ENCODE data around the gene SLAMF9. TPM values are rescaled to one million over a fixed set of nuclear protein-coding genes. Genes with fewer than 3 reads are reported as not detected.

SLAMF9 gene
- total RNA-seq, 1 experiment from 2014 or later, result not detected

DNA sequence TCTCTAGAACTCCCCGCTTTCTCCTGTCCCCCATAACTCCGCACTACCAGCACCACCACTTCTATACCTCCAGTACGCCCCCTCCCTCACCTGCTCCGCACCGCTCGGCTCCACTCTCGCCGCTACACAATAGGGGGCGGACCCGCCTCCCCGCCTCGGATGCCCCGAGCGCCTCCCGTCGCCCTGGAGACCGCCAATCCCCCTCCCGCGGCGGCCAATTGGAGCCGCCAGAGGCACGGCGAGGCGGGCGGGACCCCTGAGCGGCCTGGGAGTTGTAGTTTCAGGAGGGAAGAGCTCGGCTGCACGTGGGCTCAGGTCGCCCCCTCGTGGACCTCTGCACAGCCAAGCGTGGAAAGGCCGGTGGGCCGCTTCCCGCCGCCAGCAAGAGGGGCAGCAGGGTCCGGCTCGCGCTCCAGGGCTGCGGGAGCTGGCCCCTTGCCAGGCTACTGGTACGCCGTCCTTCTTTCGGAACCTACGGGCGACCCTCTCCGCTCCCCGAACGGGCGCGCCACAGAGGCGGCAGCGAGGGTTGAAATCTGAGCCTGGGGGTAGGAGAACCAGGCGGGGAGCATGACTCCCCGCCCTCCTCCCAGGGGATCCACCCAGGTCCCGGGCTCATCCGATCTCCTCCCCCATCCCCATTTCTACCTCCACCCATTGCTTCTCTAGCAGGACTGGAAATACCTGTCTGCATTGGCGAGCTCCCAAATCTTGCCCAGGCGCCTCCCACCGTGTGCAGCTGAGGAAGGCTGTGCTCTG is 8.4 kb downstream of the SLAMF9 start, which contains the start of gene IGSF9 (continued):
- TF ChIP-seq, protein P1, sequence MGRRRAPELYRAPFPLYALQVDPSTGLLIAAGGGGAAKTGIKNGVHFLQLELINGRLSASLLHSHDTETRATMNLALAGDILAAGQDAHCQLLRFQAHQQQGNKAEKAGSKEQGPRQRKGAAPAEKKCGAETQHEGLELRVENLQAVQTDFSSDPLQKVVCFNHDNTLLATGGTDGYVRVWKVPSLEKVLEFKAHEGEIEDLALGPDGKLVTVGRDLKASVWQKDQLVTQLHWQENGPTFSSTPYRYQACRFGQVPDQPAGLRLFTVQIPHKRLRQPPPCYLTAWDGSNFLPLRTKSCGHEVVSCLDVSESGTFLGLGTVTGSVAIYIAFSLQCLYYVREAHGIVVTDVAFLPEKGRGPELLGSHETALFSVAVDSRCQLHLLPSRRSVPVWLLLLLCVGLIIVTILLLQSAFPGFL (CRISPR knock-in tag; IDR thresholded peaks at IDR 0.05; ENCODE audit: borderline replicate concordance), result no peak
- TF ChIP-seq NR1H2 (CRISPR knock-in tag; IDR thresholded peaks at IDR 0.05), result no peak
- no peak for TF ChIP-seq NFE2L1 (CRISPR knock-in tag; IDR thresholded peaks at IDR 0.05)
- TF ChIP-seq MXD4 (CRISPR knock-in tag; IDR thresholded peaks at IDR 0.05; ENCODE audit: borderline replicate concordance), result no peak
- no peak for TF ChIP-seq GTF2I (CRISPR knock-in tag; conservative IDR thresholded peaks at IDR 0.05)
- TF ChIP-seq ETV6 (CRISPR knock-in tag; IDR thresholded peaks at IDR 0.05), result peak; percentile 37; the same call in 1 of the 2 replicates
- TF ChIP-seq, protein P2, sequence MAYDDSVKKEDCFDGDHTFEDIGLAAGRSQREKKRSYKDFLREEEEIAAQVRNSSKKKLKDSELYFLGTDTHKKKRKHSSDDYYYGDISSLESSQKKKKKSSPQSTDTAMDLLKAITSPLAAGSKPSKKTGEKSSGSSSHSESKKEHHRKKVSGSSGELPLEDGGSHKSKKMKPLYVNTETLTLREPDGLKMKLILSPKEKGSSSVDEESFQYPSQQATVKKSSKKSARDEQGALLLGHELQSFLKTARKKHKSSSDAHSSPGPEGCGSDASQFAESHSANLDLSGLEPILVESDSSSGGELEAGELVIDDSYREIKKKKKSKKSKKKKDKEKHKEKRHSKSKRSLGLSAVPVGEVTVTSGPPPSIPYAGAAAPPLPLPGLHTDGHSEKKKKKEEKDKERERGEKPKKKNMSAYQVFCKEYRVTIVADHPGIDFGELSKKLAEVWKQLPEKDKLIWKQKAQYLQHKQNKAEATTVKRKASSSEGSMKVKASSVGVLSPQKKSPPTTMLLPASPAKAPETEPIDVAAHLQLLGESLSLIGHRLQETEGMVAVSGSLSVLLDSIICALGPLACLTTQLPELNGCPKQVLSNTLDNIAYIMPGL (CRISPR knock-in tag; IDR thresholded peaks at IDR 0.05), result peak; percentile 40; the same call in 1 of the 2 replicates
- TF ChIP-seq CREM (CRISPR knock-in tag; IDR thresholded peaks at IDR 0.05), result no peak
- TF ChIP-seq JAZF1 (CRISPR knock-in tag; IDR thresholded peaks at IDR 0.05), result no peak
- no peak for TF ChIP-seq ZNF671 (CRISPR knock-in tag; IDR thresholded peaks at IDR 0.05)
- no peak for TF ChIP-seq ZNF121 (CRISPR knock-in tag; IDR thresholded peaks at IDR 0.05)
- TF ChIP-seq, protein P3, sequence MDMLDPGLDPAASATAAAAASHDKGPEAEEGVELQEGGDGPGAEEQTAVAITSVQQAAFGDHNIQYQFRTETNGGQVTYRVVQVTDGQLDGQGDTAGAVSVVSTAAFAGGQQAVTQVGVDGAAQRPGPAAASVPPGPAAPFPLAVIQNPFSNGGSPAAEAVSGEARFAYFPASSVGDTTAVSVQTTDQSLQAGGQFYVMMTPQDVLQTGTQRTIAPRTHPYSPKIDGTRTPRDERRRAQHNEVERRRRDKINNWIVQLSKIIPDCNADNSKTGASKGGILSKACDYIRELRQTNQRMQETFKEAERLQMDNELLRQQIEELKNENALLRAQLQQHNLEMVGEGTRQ (CRISPR knock-in tag; IDR thresholded peaks at IDR 0.05), result peak; percentile 79
- no peak for TF ChIP-seq ATF1 (CRISPR knock-in tag; IDR thresholded peaks at IDR 0.05)
- no peak for TF ChIP-seq KAT7 (CRISPR knock-in tag; IDR thresholded peaks at IDR 0.05; ENCODE audit: borderline replicate concordance)
- no peak for TF ChIP-seq ZNF219 (CRISPR knock-in tag; IDR thresholded peaks at IDR 0.05; ENCODE audit: borderline replicate concordance)
- TF ChIP-seq, protein P4, sequence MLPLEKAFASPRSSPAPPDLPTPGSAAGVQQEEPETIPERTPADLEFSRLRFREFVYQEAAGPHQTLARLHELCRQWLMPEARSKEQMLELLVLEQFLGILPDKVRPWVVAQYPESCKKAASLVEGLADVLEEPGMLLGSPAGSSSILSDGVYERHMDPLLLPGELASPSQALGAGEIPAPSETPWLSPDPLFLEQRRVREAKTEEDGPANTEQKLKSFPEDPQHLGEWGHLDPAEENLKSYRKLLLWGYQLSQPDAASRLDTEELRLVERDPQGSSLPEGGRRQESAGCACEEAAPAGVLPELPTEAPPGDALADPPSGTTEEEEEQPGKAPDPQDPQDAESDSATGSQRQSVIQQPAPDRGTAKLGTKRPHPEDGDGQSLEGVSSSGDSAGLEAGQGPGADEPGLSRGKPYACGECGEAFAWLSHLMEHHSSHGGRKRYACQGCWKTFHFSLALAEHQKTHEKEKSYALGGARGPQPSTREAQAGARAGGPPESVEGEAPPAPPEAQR (CRISPR knock-in tag; IDR thresholded peaks at IDR 0.05), result no peak
- TF ChIP-seq, protein P5, sequence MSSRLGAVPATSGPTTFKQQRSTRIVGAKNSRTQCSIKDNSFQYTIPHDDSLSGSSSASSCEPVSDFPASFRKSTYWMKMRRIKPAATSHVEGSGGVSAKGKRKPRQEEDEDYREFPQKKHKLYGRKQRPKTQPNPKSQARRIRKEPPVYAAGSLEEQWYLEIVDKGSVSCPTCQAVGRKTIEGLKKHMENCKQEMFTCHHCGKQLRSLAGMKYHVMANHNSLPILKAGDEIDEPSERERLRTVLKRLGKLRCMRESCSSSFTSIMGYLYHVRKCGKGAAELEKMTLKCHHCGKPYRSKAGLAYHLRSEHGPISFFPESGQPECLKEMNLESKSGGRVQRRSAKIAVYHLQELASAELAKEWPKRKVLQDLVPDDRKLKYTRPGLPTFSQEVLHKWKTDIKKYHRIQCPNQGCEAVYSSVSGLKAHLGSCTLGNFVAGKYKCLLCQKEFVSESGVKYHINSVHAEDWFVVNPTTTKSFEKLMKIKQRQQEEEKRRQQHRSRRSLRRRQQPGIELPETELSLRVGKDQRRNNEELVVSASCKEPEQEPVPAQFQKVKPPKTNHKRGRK (CRISPR knock-in tag; IDR thresholded peaks at IDR 0.05; ENCODE audit: borderline replicate concordance), result no peak
- TF ChIP-seq, protein P6, sequence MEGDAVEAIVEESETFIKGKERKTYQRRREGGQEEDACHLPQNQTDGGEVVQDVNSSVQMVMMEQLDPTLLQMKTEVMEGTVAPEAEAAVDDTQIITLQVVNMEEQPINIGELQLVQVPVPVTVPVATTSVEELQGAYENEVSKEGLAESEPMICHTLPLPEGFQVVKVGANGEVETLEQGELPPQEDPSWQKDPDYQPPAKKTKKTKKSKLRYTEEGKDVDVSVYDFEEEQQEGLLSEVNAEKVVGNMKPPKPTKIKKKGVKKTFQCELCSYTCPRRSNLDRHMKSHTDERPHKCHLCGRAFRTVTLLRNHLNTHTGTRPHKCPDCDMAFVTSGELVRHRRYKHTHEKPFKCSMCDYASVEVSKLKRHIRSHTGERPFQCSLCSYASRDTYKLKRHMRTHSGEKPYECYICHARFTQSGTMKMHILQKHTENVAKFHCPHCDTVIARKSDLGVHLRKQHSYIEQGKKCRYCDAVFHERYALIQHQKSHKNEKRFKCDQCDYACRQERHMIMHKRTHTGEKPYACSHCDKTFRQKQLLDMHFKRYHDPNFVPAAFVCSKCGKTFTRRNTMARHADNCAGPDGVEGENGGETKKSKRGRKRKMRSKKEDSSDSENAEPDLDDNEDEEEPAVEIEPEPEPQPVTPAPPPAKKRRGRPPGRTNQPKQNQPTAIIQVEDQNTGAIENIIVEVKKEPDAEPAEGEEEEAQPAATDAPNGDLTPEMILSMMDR (IDR thresholded peaks at IDR 0.05), result 0 out of 2 replicates have a peak, but pooled peaks have one; percentile 24
- TF ChIP-seq, protein P7, sequence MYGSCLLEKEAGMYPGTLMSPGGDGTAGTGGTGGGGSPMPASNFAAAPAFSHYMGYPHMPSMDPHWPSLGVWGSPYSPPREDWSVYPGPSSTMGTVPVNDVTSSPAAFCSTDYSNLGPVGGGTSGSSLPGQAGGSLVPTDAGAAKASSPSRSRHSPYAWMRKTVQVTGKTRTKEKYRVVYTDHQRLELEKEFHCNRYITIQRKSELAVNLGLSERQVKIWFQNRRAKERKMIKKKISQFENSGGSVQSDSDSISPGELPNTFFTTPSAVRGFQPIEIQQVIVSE (CRISPR knock-in tag; IDR thresholded peaks at IDR 0.05; ENCODE audit: borderline replicate concordance), result no peak
- TF ChIP-seq HMGA2 (CRISPR knock-in tag; IDR thresholded peaks at IDR 0.05), result no peak
- peak; percentile 82 for TF ChIP-seq NFYB (CRISPR knock-in tag; conservative IDR thresholded peaks at IDR 0.05; ENCODE audit: low read depth)
- TF ChIP-seq ZNF317 (CRISPR knock-in tag; IDR thresholded peaks at IDR 0.05; ENCODE audit: borderline replicate concordance, low read depth), result no peak
- TF ChIP-seq ZNF423 (CRISPR knock-in tag; IDR thresholded peaks at IDR 0.05), result peak; percentile 61
